ENCODE measurements around the gene DHRS7.

DHRS7 gene

GRCh38 chr14:60165547-60165876 is 314 bp upstream of the DHRS7 start:
- no peak for DNase-seq
- in situ Hi-C loops (cut with HindIII; ENCODE audit: low pct_ligation_motif_present, low sequenced_read_pairs) = loop anchor here (25.0 kb wide), 1 partner anchor 203 kb away; no protein-coding TSS in a partner anchor
- peak; percentile 49 for TF ChIP-seq CTCF (IDR thresholded peaks at IDR 0.05; ENCODE audit: low read depth, low read length, missing control alignments)
- Histone ChIP-seq H3K27me3 (replicated peaks) (no peaks in the 10 kb centered on the region), H3K36me3 (replicated peaks) (no peaks in the 10 kb centered on the region), H3K4me3 (ENCODE audit: low read depth, low read length) (peak overlapping the region; percentile 85), H3K27ac (no peak overlapping the region)

GRCh38 chr14:60164404-60164711 is 840 bp downstream of the DHRS7 start:
- no peak for TF ChIP-seq CTCF (IDR thresholded peaks at IDR 0.05; ENCODE audit: low read depth, low read length, missing control alignments)
- no peaks in the 10 kb centered on the region for H3K36me3 ChIP-seq (replicated peaks)
- peak overlapping the region; percentile 85 for H3K4me3 ChIP-seq (ENCODE audit: low read depth, low read length)
- in situ Hi-C loops (cut with HindIII; ENCODE audit: low pct_ligation_motif_present, low sequenced_read_pairs) = loop anchor here (25.0 kb wide), 1 partner anchor 202 kb away; no protein-coding TSS in a partner anchor
- no peak for DNase-seq
- no peaks in the 10 kb centered on the region for H3K27me3 ChIP-seq (replicated peaks)
- no peak overlapping the region for H3K27ac ChIP-seq

- Histone ChIP-seq H3K4me3 (ENCODE audit: low read depth, low read length) (no peak overlapping the region), H3K27ac (no peak overlapping the region), H3K27me3 (replicated peaks) (no peaks in the 10 kb centered on the region), H3K36me3 (replicated peaks) (no peaks in the 10 kb centered on the region)
- TF ChIP-seq CTCF (IDR thresholded peaks at IDR 0.05; ENCODE audit: low read depth, low read length, missing control alignments) = no peak
- in situ Hi-C loops (cut with HindIII; ENCODE audit: low pct_ligation_motif_present, low sequenced_read_pairs) = loop anchor here (25.0 kb wide), 1 partner anchor 201 kb away; no protein-coding TSS in a partner anchor
- no peak for DNase-seq
These were observed 1.5 kb downstream of the DHRS7 start for GRCh38 chr14:60163693-60164092.

GRCh38 chr14:60161196-60162107 is 3.7 kb downstream of the DHRS7 start:
- in situ Hi-C loops (cut with HindIII; ENCODE audit: low pct_ligation_motif_present, low sequenced_read_pairs) = loop anchor here (25.0 kb wide), 1 partner anchor 199 kb away; no protein-coding TSS in a partner anchor
- Histone ChIP-seq H3K4me3 (ENCODE audit: low read depth, low read length) (no peak overlapping the region), H3K36me3 (replicated peaks) (no peaks in the 10 kb centered on the region), H3K27ac (no peak overlapping the region), H3K27me3 (replicated peaks) (no peaks in the 10 kb centered on the region)
- no peak for DNase-seq
- no peak for TF ChIP-seq CTCF (IDR thresholded peaks at IDR 0.05; ENCODE audit: low read depth, low read length, missing control alignments)

- Histone ChIP-seq H3K4me3 (ENCODE audit: low read depth, low read length) (no peak overlapping the region), H3K36me3 (replicated peaks) (no peaks in the 10 kb centered on the region), H3K27me3 (replicated peaks) (no peaks in the 10 kb centered on the region), H3K27ac (no peak overlapping the region)
- no peak for DNase-seq
- in situ Hi-C loops (cut with HindIII; ENCODE audit: low pct_ligation_motif_present, low sequenced_read_pairs) = loop anchor here (25.0 kb wide), 1 partner anchor 198 kb away; no protein-coding TSS in a partner anchor
- no peak for TF ChIP-seq CTCF (IDR thresholded peaks at IDR 0.05; ENCODE audit: low read depth, low read length, missing control alignments)
These were observed 4.8 kb downstream of the DHRS7 start for GRCh38 chr14:60160422-60160821.

Measured in brain microvascular endothelial cell (primary cell).